Parathyroid adenoma (tissue), 2 donors: Measurements from ENCODE around the gene ACSS2.

Source experiments
- H2AFZ ChIP-seq: fragments of 300-600 bp; sonication (generic); one replicate; pipeline ENCODE4 v1.7.0; 2017; ENCODE audit warnings: antibody characterized with exemption, mild to moderate bottlenecking
- H3K27ac ChIP-seq: fragments of 300-600 bp; sonication (generic); one replicate; pipeline ENCODE4 v1.7.0; 2017
- H3K27me3 ChIP-seq: fragments of 300-600 bp; sonication (generic); one replicate; pipeline ENCODE4 v1.7.0; 2017; ENCODE audit warnings: low read length; ENCODE audit not compliant: control insufficient read depth, insufficient read depth
- H3K36me3 ChIP-seq: fragments of 300-600 bp; sonication (generic); one replicate; pipeline ENCODE4 v1.7.0; 2017; ENCODE audit warnings: low read length; ENCODE audit not compliant: control insufficient read depth, insufficient read depth
- H3K4me1 ChIP-seq: fragments of 300-600 bp; sonication (generic); one replicate; pipeline ENCODE4 v1.7.0; 2017; ENCODE audit warnings: control low read depth
- H3K4me2 ChIP-seq: fragments of 300-600 bp; sonication (generic); one replicate; pipeline ENCODE4 v1.7.0; 2017; ENCODE audit warnings: low read length
- H3K4me3 ChIP-seq: fragments of 300-600 bp; sonication (generic); one replicate; pipeline ENCODE4 v1.7.0; 2017; ENCODE audit warnings: low read depth, low read length
- H3K79me2 ChIP-seq: fragments of 300-600 bp; sonication (generic); one replicate; pipeline ENCODE4 v1.7.0; 2017; ENCODE audit warnings: control low read depth
- H3K9ac ChIP-seq: fragments of 300-600 bp; sonication (generic); one replicate; pipeline ENCODE4 v1.7.0; 2017; ENCODE audit warnings: mild to moderate bottlenecking
- H3K9me3 ChIP-seq: fragments of 300-600 bp; sonication (generic); one replicate; pipeline ENCODE4 v1.7.0; 2017; ENCODE audit warnings: low read length; ENCODE audit not compliant: control insufficient read depth
- TF ChIP-seq, protein P1 (sequence below): fragments of 300-600 bp; sonication (generic); IDR thresholded peaks from one replicate; pipeline ENCODE4 v1.7.0; 2017; ENCODE audit warnings: antibody characterized with exemption, mild to moderate bottlenecking
- donor health status: primary hyperparathyroidism.

The ACSS2 gene

GRCh38 chr20:34852298-34852697 lies 24.1 kb upstream of the ACSS2 start:
- H3K79me2 ChIP-seq: no peaks in the 10 kb centered on the region
- H3K36me3 ChIP-seq: no peaks in the 10 kb centered on the region
- H3K27ac ChIP-seq: no peak overlapping the region
- no peaks in the 10 kb centered on the region for H3K27me3 ChIP-seq
- no peaks in the 10 kb centered on the region for H3K9me3 ChIP-seq
- no peaks in the 10 kb centered on the region for H3K4me1 ChIP-seq
- H2AFZ ChIP-seq: no peak overlapping the region
- H3K9ac ChIP-seq: no peak overlapping the region
- TF ChIP-seq, protein P1, sequence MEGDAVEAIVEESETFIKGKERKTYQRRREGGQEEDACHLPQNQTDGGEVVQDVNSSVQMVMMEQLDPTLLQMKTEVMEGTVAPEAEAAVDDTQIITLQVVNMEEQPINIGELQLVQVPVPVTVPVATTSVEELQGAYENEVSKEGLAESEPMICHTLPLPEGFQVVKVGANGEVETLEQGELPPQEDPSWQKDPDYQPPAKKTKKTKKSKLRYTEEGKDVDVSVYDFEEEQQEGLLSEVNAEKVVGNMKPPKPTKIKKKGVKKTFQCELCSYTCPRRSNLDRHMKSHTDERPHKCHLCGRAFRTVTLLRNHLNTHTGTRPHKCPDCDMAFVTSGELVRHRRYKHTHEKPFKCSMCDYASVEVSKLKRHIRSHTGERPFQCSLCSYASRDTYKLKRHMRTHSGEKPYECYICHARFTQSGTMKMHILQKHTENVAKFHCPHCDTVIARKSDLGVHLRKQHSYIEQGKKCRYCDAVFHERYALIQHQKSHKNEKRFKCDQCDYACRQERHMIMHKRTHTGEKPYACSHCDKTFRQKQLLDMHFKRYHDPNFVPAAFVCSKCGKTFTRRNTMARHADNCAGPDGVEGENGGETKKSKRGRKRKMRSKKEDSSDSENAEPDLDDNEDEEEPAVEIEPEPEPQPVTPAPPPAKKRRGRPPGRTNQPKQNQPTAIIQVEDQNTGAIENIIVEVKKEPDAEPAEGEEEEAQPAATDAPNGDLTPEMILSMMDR: no peak
- no peak overlapping the region for H3K4me2 ChIP-seq
- no peak overlapping the region for H3K4me3 ChIP-seq

DNA sequence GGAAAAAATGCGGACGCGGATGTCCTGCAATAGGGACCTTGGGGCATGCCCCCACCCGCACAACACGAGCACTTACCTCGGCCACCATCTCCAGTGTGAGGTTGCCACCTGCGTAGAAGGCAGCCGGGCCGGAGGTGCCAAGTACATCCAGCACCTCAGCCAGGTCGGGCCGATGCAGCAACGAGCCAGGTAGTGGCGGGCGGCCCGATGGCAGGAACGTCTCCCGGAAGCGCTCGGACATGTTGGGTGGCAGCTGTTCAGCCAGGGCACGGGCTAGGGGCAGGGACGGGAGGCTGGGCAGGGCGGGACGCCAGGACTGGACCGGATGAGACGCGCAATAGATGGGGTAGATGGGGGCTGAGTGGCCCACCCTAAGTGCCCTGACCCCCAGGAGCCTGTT lies 17.0 kb upstream of the ACSS2 start:
- Histone ChIP-seq H3K4me3 (no peak overlapping the region), H3K4me2 (no peak overlapping the region), H3K27ac (no peak overlapping the region), H2AFZ (no peak overlapping the region), H3K27me3 (no peaks in the 10 kb centered on the region), H3K9me3 (no peaks in the 10 kb centered on the region), H3K36me3 (no peaks in the 10 kb centered on the region), H3K79me2 (no peaks in the 10 kb centered on the region), H3K4me1 (no peaks in the 10 kb centered on the region), H3K9ac (no peak overlapping the region)
- TF ChIP-seq, protein P1: no peak

GRCh38 chr20:34859826-34860545 lies 16.4 kb upstream of the ACSS2 start:
- TF ChIP-seq, protein P1: no peak
- Histone ChIP-seq H3K27ac (no peak overlapping the region), H3K36me3 (no peaks in the 10 kb centered on the region), H3K27me3 (no peaks in the 10 kb centered on the region), H3K79me2 (no peaks in the 10 kb centered on the region), H3K9ac (no peak overlapping the region), H3K9me3 (no peaks in the 10 kb centered on the region), H3K4me2 (no peak overlapping the region), H3K4me1 (no peaks in the 10 kb centered on the region), H2AFZ (no peak overlapping the region), H3K4me3 (no peak overlapping the region)

DNA sequence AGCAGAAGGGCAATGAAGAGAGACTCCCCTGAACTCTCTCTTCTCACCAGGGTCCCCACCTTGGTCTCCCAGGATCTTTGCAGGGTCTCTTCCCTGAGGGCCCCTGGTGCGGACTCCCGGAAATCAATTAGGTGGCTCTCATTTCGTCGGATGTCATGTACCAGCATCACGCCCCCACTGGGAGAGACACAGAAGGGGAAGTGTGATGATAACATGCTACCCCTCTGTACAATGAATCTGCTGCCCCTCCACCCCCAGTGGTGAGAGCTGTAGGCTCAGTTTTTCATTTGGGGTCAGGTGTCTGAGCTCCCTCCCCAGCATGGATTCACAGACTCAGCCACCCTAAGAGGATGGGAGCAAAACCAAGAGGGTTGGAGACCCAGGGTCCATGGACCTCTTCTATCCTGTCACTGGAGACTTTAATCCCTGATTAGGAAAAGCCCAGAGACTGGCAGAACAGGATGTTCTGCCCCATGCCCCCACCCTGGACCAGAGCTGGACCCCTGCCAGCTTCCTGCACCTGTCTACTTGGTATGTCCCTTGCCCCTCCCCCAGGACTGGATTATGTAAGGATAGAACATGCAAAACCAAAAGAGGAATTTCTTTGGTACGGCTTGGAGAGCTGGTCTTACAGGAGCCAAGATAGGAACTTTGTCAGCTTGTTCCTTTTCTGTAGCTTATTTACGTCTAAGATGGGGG lies 14.9 kb upstream of the ACSS2 start:
- TF ChIP-seq, protein P1: no peak
- no peaks in the 10 kb centered on the region for H3K79me2 ChIP-seq
- no peaks in the 10 kb centered on the region for H3K36me3 ChIP-seq

More for the DNA sequence above, 14.9 kb upstream of the ACSS2 start:
- Histone ChIP-seq H3K4me2 (no peak overlapping the region), H3K4me1 (no peaks in the 10 kb centered on the region), H3K27ac (no peak overlapping the region), H2AFZ (no peak overlapping the region), H3K9me3 (no peaks in the 10 kb centered on the region), H3K27me3 (no peaks in the 10 kb centered on the region), H3K9ac (no peak overlapping the region), H3K4me3 (no peak overlapping the region)
